HepG2 (cell line): ENCODE measurements around the gene ITPK1. TPM values are rescaled to one million over a fixed set of nuclear protein-coding genes. Genes with fewer than 3 reads are reported as not detected.

ENCODE experiments used
- ATAC-seq: fragments of 200-7000 bp; cut with Tn5 transposase; 3 replicates; pipeline ENCODE4 v1.9.1; 2020; ENCODE audit warnings: mild to moderate bottlenecking, moderate library complexity
- BruUV-seq: library from RNA; stranded (reverse); fragments of 400-500 nt; replicated peaks from 2 replicates; lab custom pipeline; 2021; lab: Mats Ljungman, UMichigan
- CTCF ChIA-PET: fragments of 300-600 bp; formaldehyde crosslinking; extraction: SDS; loops from one replicate; lab custom pipeline; 2021; ENCODE audit warnings: low total read pairs, inconsistent platforms, low intra/inter-chr PET ratio; lab: Yijun Ruan, JAX
- POLR2A ChIA-PET: fragments of 350-600 bp; sonication (Branson Sonifier 250); formaldehyde crosslinking; loops from one replicate; lab custom pipeline; 2020; ENCODE audit warnings: antibody characterized with exemption, inconsistent platforms; lab: Yijun Ruan, JAX
- DNase-seq: peaks from one replicate; pipeline ENCODE4 v3.0.0-alpha.2; 2015; ENCODE audit warnings: low spot score
- FAIRE-seq: peaks from 3 replicates; lab custom pipeline; 2011; peaks lifted over from hg19 to GRCh38; lab: Jason Lieb, UNC
- H2AFZ ChIP-seq: one replicate; pipeline ENCODE4 v1.6.1; 2011; ENCODE audit warnings: low read length, inconsistent platforms
- H3K27ac ChIP-seq: fragments of 300-600 bp; 3 replicates; pipeline ENCODE4 v1.8.0; 2011; ENCODE audit warnings: mixed run types, mild to moderate bottlenecking, mixed read lengths, low read length, inconsistent platforms; ENCODE audit not compliant: insufficient read depth; ENCODE audit errors: extremely low read length
- H3K27me3 ChIP-seq, 2 experiments: fragments of 200-600 bp in 1 of 2; 2 replicates in 1 of 2; 3 replicates in 1 of 2; pipeline versions ENCODE4 v1.6.0 to v1.8.0; 2011; ENCODE audit warnings: low read length in 2 of 2, mild to moderate bottlenecking in 2 of 2, moderate library complexity in 2 of 2, inconsistent platforms in 1 of 2; ENCODE audit not compliant: insufficient read depth in 2 of 2, control insufficient read depth in 1 of 2
- H3K36me3 ChIP-seq, 2 experiments: fragments of 200-600 bp in 1 of 2; replicated peaks in 1 of 2; 2 replicates in 1 of 2; 3 replicates in 1 of 2; pipeline versions ENCODE4 v1.5.1 to v1.8.0; 2011; ENCODE audit warnings: low read length in 2 of 2, inconsistent platforms in 1 of 2; ENCODE audit not compliant: insufficient read depth in 2 of 2, control insufficient read depth in 1 of 2
- H3K4me1 ChIP-seq: 2 replicates; pipeline ENCODE4 v1.5.1; 2012; ENCODE audit warnings: low read length, inconsistent platforms; ENCODE audit not compliant: insufficient read depth
- H3K4me2 ChIP-seq: 2 replicates; pipeline ENCODE4 v1.6.0; 2011; ENCODE audit warnings: low read depth, low read length, inconsistent platforms
- H3K4me3 ChIP-seq, 3 experiments: fragments of 200-600 bp in 1 of 3; sonication (generic), shearing (Covaris generic) in 1 of 3; replicated peaks in 1 of 3; 2 replicates each; pipeline ENCODE4 v1.5.1; 2011 to 2016; ENCODE audit warnings: low read length in 3 of 3, inconsistent platforms in 2 of 3, low read depth in 2 of 3, mild to moderate bottlenecking in 2 of 3, control low read depth in 1 of 3, mixed read lengths in 1 of 3; ENCODE audit not compliant: insufficient read depth in 1 of 3
- H3K79me2 ChIP-seq: one replicate; pipeline ENCODE4 v1.6.1; 2011; ENCODE audit warnings: low read length, inconsistent platforms; ENCODE audit not compliant: insufficient read depth
- H3K9ac ChIP-seq: 2 replicates; pipeline ENCODE4 v1.6.0; 2011; ENCODE audit warnings: mild to moderate bottlenecking, low read depth, low read length, inconsistent platforms; ENCODE audit not compliant: insufficient read depth
- H3K9me3 ChIP-seq: 2 replicates; pipeline ENCODE4 v1.5.1; 2012; ENCODE audit warnings: mild to moderate bottlenecking, low read length
- H4K20me1 ChIP-seq: 2 replicates; pipeline ENCODE4 v1.6.0; 2011; ENCODE audit warnings: inconsistent platforms, mild to moderate bottlenecking, low read length, moderate library complexity; ENCODE audit not compliant: insufficient read depth
- DRAP1 ChIP-seq: IDR thresholded peaks from 2 replicates; pipeline ENCODE4 v1.6.1; 2016; ENCODE audit warnings: missing genetic modification reagents, missing compliant biosample characterization
- IRF2 ChIP-seq: IDR thresholded peaks from 2 replicates; pipeline ENCODE4 v1.6.1; 2018; ENCODE audit warnings: missing genetic modification reagents, missing compliant biosample characterization
- MLLT10 ChIP-seq: sonication (generic); formaldehyde crosslinking; IDR thresholded peaks from 2 replicates; pipeline ENCODE4 v1.4.0; 2020; ENCODE audit warnings: missing genetic modification reagents
- NAIF1 ChIP-seq: sonication (generic); formaldehyde crosslinking; IDR thresholded peaks from 2 replicates; pipeline ENCODE4 v1.5.0; 2020; ENCODE audit warnings: mild to moderate bottlenecking, missing genetic modification reagents, borderline replicate concordance
- RFXANK ChIP-seq: IDR thresholded peaks from 2 replicates; pipeline ENCODE4 v1.6.1; 2016
- SPEN ChIP-seq: sonication (generic); formaldehyde crosslinking; IDR thresholded peaks from 2 replicates; pipeline ENCODE4 v1.5.1; 2020; ENCODE audit warnings: low read depth, mild to moderate bottlenecking, missing genetic modification reagents
- TBP ChIP-seq: sonication (generic); formaldehyde crosslinking; IDR thresholded peaks from 2 replicates; pipeline ENCODE4 v1.5.0; 2020; ENCODE audit warnings: missing genetic modification reagents
- ZBED4 ChIP-seq: sonication (generic); formaldehyde crosslinking; IDR thresholded peaks from 2 replicates; pipeline ENCODE4 v1.4.0; 2020; ENCODE audit warnings: missing genetic modification reagents, borderline replicate concordance
- ZNF260 ChIP-seq: sonication (generic); formaldehyde crosslinking; IDR thresholded peaks from 2 replicates; pipeline ENCODE4 v1.4.0; 2020; ENCODE audit warnings: missing genetic modification reagents, low read depth, mild to moderate bottlenecking, borderline replicate concordance
- ZNF678 ChIP-seq: sonication (generic); formaldehyde crosslinking; IDR thresholded peaks from 2 replicates; pipeline ENCODE4 v1.4.0; 2020; ENCODE audit warnings: mild to moderate bottlenecking, missing genetic modification reagents
- ZNF749 ChIP-seq: sonication (generic); formaldehyde crosslinking; IDR thresholded peaks from 2 replicates; pipeline ENCODE4 v1.8.0; 2022; ENCODE audit warnings: mild to moderate bottlenecking, missing genetic modification reagents, moderate library complexity, borderline replicate concordance
- WGBS: methylation state at CpG from one replicate; pipeline ENCODE4 v1.1.6; 2017; ENCODE audit warnings: low lambda C conversion rate; 5-methylcytosine and 5-hydroxymethylcytosine counted together
- in situ Hi-C: cut with HindIII; loops from 2 replicates; pipeline ENCODE4 v1.10.0; 2017; ENCODE audit warnings: low pct_unique_long_range_greater_than_20kb; ENCODE audit not compliant: extremely low pct_ligation_motif_present
- intact Hi-C: fragments of 100-400 bp; cut with micrococcal nuclease; formaldehyde crosslinking; loops from one replicate; pipeline ENCODE4 v1.10.0; 2022; ENCODE audit not compliant: unreplicated experiment
- polyA plus RNA-seq, 8 experiments: library from polyadenylated mRNA; depleted of rRNA in 3 of 8; stranded (reverse) in 7 of 8; unstranded in 1 of 8; fragments of >200 nt; fragmentation: Illumina TruSeq in 4 of 8; extraction: Trizol in 4 of 8; gene quantifications; 2 replicates each; pipeline versions ENCODE4 v1.2.1 to v1.2.3, GENCODE V29; 2011 to 2016; ENCODE audit warnings: low read depth in 4 of 8, missing spikeins in 1 of 8, mixed read lengths in 1 of 8; ENCODE audit not compliant: insufficient read depth in 1 of 8
- total RNA-seq, 5 experiments: library from RNA; depleted of rRNA; stranded (reverse); fragments of >200 nt; fragmentation: Illumina TruSeq; extraction: Trizol; gene quantifications; 2 replicates each; pipeline ENCODE4 v1.2.3, GENCODE V29; 2016; ENCODE audit warnings: low read depth in 1 of 5
- TF ChIP-seq, protein P1 (sequence below): sonication (generic); formaldehyde crosslinking; IDR thresholded peaks from 2 replicates; pipeline ENCODE4 v1.8.0; 2022; ENCODE audit warnings: mild to moderate bottlenecking, missing genetic modification reagents; ENCODE audit not compliant: insufficient replicate concordance
- TF ChIP-seq, protein P2 (sequence below): sonication (generic); formaldehyde crosslinking; IDR thresholded peaks from 2 replicates; pipeline ENCODE4 v1.8.1; 2023; ENCODE audit warnings: missing genetic modification reagents, mild to moderate bottlenecking, borderline replicate concordance

Gene ITPK1
- total and polyA plus RNA-seq, 2 of the 13 experiments (the other 11 are each of a cell fraction or from before 2014, with no cell fraction given) = 20.5 to 47.5 TPM

DNA sequence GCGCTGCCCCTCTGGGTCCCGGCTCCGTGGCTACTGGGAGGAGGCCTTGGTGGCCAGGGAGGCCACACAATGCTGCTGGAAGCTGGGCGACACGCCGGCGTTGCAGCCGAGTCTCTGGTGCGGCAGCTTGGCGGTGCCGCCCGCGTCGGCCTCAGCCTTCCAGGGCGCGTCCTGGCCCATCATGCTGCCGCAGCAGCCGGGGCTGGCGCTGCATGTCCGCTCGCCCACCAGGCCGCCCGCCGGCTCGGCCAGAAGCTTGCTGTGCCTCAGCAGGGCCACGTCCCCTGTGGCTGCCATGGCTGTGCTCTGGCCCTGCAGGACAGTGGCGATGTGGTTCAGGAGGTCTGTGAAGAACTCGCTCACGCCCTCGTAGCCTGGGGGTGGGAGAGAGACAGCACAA, 174.2 kb downstream of the ITPK1 start (continued):
- TF ChIP-seq, protein P1, sequence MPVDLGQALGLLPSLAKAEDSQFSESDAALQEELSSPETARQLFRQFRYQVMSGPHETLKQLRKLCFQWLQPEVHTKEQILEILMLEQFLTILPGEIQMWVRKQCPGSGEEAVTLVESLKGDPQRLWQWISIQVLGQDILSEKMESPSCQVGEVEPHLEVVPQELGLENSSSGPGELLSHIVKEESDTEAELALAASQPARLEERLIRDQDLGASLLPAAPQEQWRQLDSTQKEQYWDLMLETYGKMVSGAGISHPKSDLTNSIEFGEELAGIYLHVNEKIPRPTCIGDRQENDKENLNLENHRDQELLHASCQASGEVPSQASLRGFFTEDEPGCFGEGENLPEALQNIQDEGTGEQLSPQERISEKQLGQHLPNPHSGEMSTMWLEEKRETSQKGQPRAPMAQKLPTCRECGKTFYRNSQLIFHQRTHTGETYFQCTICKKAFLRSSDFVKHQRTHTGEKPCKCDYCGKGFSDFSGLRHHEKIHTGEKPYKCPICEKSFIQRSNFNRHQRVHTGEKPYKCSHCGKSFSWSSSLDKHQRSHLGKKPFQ (CRISPR knock-in tag) = no peak
- TF ChIP-seq NAIF1 (CRISPR knock-in tag) = no peak
- TF ChIP-seq TBP (CRISPR knock-in tag) = no peak
- TF ChIP-seq, protein P2, sequence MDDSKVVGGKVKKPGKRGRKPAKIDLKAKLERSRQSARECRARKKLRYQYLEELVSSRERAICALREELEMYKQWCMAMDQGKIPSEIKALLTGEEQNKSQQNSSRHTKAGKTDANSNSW (CRISPR knock-in tag) = no peak
- no peak for TF ChIP-seq ZNF749 (CRISPR knock-in tag)
- TF ChIP-seq, all 625 proteins: peak for 0

- ATAC-seq = no peak
- peaks cover 3 to 4% of the 10 kb centered on the region in 2 experiments; a peak in 3 of 5 replicates for H3K36me3 ChIP-seq
- ChIA-PET CTCF (no interaction called here), POLR2A (no interaction called here)
- no peaks in the 10 kb centered on the region for H3K4me1 ChIP-seq
- no TSS peak for BruUV-seq
- no peak for DNase-seq
- FAIRE-seq = no peak
- intact Hi-C loops = no loop called here
- H3K4me3 ChIP-seq = no peak overlapping the region
- H3K79me2 ChIP-seq = no peaks in the 10 kb centered on the region
- no peak for TF ChIP-seq ZNF678
- no peak for TF ChIP-seq RFXANK (CRISPR knock-in tag)
- TF ChIP-seq SPEN = no peak
- no peak for TF ChIP-seq IRF2 (CRISPR knock-in tag)
- no peak for TF ChIP-seq ZBED4 (CRISPR knock-in tag)
- TF ChIP-seq DRAP1 = no peak
- TF ChIP-seq MLLT10 (CRISPR knock-in tag) = no peak
- TF ChIP-seq ZNF260 (CRISPR knock-in tag) = no peak
- H3K27me3 ChIP-seq = no peaks in the 10 kb centered on the region
- WGBS = 86% methylated on average over 8 of the region's 11 CpGs
- no peak overlapping the region for H3K4me2 ChIP-seq
- no peaks in the 10 kb centered on the region for H4K20me1 ChIP-seq
- H3K27ac ChIP-seq = no peak overlapping the region
- H2AFZ ChIP-seq = no peak overlapping the region
- no peaks in the 10 kb centered on the region for H3K9me3 ChIP-seq
- in situ Hi-C loops = no loop called here
- no peak overlapping the region for H3K9ac ChIP-seq
These were observed 175.2 kb downstream of the ITPK1 start for GRCh38 chr14:92940543-92940942.
